Measurements from ENCODE around the gene ZBTB7A. TPM values are rescaled to one million over a fixed set of nuclear protein-coding genes. Genes with fewer than 3 reads are reported as not detected.
"Not testable (repeated sequence)": the region's sequence is repeated elsewhere in the genome, so short reads cannot be mapped to it uniquely, and the experiment has no call there.

Gene ZBTB7A
- total RNA-seq, 1 donor from 2014 or later, result 39.9 TPM

- Mint-ChIP-seq H3K27ac (no peak overlapping the region), H3K4me3 (ENCODE audit: low read depth) (no peak overlapping the region), H3K4me1 (ENCODE audit: low read depth) (no peaks in the 10 kb centered on the region), H3K36me3 (ENCODE audit: low read depth) (peaks cover 26% of the 10 kb centered on the region), H3K27me3 (ENCODE audit: low read depth) (no peaks in the 10 kb centered on the region), H3K9me3 (no peaks in the 10 kb centered on the region)
- DNase-seq (ENCODE audit: low spot score), result no peak
- intact Hi-C loops (cut with micrococcal nuclease), result no loop called here
Measured at GRCh38 chr19:4016486-4016885, 50.2 kb downstream of the ZBTB7A start.

GRCh38 chr19:4015705-4016402 lies 50.8 kb downstream of the ZBTB7A start:
- H3K27me3 Mint-ChIP-seq (ENCODE audit: low read depth), result no peaks in the 10 kb centered on the region
- H3K4me3 Mint-ChIP-seq (ENCODE audit: low read depth), result no peak overlapping the region
- no peak overlapping the region for H3K27ac Mint-ChIP-seq
- DNase-seq (ENCODE audit: low spot score), result no peak
- peaks cover 28% of the 10 kb centered on the region for H3K36me3 Mint-ChIP-seq (ENCODE audit: low read depth)
- no peaks in the 10 kb centered on the region for H3K4me1 Mint-ChIP-seq (ENCODE audit: low read depth)
- intact Hi-C loops (cut with micrococcal nuclease), result no loop called here
- H3K9me3 Mint-ChIP-seq, result no peaks in the 10 kb centered on the region

GRCh38 chr19:4014541-4015491 lies 51.9 kb downstream of the ZBTB7A start:
- Mint-ChIP-seq H3K4me1 (ENCODE audit: low read depth) (no peaks in the 10 kb centered on the region), H3K9me3 (no peaks in the 10 kb centered on the region), H3K27me3 (ENCODE audit: low read depth) (no peaks in the 10 kb centered on the region), H3K4me3 (ENCODE audit: low read depth) (no peak overlapping the region), H3K36me3 (ENCODE audit: low read depth) (peaks cover 28% of the 10 kb centered on the region), H3K27ac (no peak overlapping the region)
- peak; percentile 40 for DNase-seq (ENCODE audit: low spot score)
- intact Hi-C loops (cut with micrococcal nuclease), result no loop called here

GRCh38 chr19:4013886-4014540 lies 52.7 kb downstream of the ZBTB7A start:
- DNase-seq (ENCODE audit: low spot score), result no peak
- Mint-ChIP-seq H3K27ac (no peak overlapping the region), H3K4me3 (ENCODE audit: low read depth) (no peak overlapping the region), H3K27me3 (ENCODE audit: low read depth) (no peaks in the 10 kb centered on the region), H3K4me1 (ENCODE audit: low read depth) (peaks cover 2% of the 10 kb centered on the region), H3K36me3 (ENCODE audit: low read depth) (peaks cover 28% of the 10 kb centered on the region), H3K9me3 (no peaks in the 10 kb centered on the region)
- intact Hi-C loops (cut with micrococcal nuclease), result no loop called here

DNA sequence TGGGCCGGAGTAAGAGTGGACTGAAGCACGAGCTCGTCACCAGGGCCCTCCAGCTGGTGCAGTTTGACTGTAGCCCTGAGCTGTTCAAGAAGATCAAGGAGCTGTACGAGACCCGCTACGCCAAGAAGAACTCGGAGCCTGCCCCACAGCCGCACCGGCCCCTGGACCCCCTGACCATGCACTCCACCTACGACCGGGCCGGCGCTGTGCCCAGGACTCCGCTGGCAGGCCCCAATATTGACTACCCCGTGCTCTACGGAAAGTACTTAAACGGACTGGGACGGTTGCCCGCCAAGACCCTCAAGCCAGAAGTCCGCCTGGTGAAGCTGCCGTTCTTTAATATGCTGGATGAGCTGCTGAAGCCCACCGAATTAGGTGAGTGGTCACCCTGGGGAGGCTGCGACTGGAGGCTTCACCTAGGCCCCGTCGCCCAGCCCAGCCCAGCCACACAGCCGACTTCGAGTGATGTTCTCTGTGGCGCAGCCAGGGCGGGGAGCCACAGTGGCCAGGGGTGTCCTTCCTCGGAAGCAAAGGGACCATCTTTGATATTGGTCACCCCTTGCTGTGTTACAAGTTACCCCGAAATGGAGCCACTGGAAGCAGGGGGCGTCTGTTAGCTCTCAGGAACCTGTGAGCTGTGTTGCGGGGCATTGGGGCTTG lies 53.6 kb downstream of the ZBTB7A start:
- Mint-ChIP-seq H3K4me1 (ENCODE audit: low read depth) (peaks cover 8% of the 10 kb centered on the region), H3K9me3 (no peaks in the 10 kb centered on the region), H3K27ac (no peak overlapping the region), H3K36me3 (ENCODE audit: low read depth) (peaks cover 28% of the 10 kb centered on the region), H3K4me3 (ENCODE audit: low read depth) (no peak overlapping the region), H3K27me3 (ENCODE audit: low read depth) (no peaks in the 10 kb centered on the region)
- intact Hi-C loops (cut with micrococcal nuclease), result no loop called here
- DNase-seq (ENCODE audit: low spot score), result no peak

- DNase-seq (ENCODE audit: low spot score), result no peak
- no peak overlapping the region for H3K27ac Mint-ChIP-seq
- peaks cover 26% of the 10 kb centered on the region for H3K36me3 Mint-ChIP-seq (ENCODE audit: low read depth)
- H3K27me3 Mint-ChIP-seq (ENCODE audit: low read depth), result no peaks in the 10 kb centered on the region
- intact Hi-C loops (cut with micrococcal nuclease), result no loop called here
- no peak overlapping the region for H3K4me3 Mint-ChIP-seq (ENCODE audit: low read depth)
- H3K4me1 Mint-ChIP-seq (ENCODE audit: low read depth), result peaks cover 8% of the 10 kb centered on the region
- H3K9me3 Mint-ChIP-seq, result no peaks in the 10 kb centered on the region
Measured at GRCh38 chr19:4012092-4012974, 54.4 kb downstream of the ZBTB7A start.

DNA sequence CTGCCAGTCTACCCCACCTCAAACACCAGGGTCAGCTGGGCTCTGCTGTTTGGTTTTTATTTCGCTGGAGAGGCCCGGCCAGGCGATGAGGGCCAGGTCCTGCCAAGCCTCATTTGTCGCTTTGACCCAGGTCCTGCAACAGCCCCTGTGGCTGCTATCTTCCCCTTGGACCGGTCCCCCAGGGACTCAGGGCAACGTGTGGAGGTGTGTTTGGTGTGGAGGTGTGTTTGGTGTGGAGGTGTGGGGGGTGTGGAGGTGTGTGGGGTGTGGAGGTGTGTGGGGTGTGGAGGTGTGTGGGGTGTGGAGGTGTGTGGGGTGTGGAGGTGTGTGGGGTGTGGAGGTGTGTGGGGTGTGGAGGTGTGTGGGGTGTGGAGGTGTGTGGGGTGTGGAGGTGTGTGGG lies 55.3 kb downstream of the ZBTB7A start:
- H3K27ac Mint-ChIP-seq; H3K9me3 Mint-ChIP-seq; H3K4me1 Mint-ChIP-seq (ENCODE audit: low read depth); H3K27me3 Mint-ChIP-seq (ENCODE audit: low read depth); intact Hi-C loops (cut with micrococcal nuclease); DNase-seq (ENCODE audit: low spot score): not testable (repeated sequence)
- Mint-ChIP-seq H3K36me3 (ENCODE audit: low read depth) (peaks cover 24% of the 10 kb centered on the region), H3K4me3 (ENCODE audit: low read depth) (peak overlapping the region; percentile 45)

DNA sequence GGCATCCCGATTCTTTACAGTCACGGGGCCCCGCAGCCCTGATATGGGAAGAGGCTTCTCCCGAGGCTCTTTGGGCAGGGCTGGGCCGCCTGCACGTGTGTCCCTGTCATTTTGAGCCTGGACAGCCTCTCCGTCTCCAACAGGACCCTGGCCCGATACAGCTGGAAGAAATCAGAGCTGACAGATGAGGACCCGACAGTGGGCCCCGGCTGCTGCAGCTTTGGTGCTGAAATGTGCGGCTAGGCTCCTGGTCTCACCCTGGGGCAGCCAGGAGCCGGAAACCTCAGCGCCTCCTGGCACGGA lies 55.9 kb downstream of the ZBTB7A start:
- peaks cover 8% of the 10 kb centered on the region for H3K4me1 Mint-ChIP-seq (ENCODE audit: low read depth)
- H3K27ac Mint-ChIP-seq, result no peak overlapping the region
- no peaks in the 10 kb centered on the region for H3K27me3 Mint-ChIP-seq (ENCODE audit: low read depth)
- peaks cover 24% of the 10 kb centered on the region for H3K36me3 Mint-ChIP-seq (ENCODE audit: low read depth)
- H3K4me3 Mint-ChIP-seq (ENCODE audit: low read depth), result no peak overlapping the region
- DNase-seq (ENCODE audit: low spot score), result no peak
- intact Hi-C loops (cut with micrococcal nuclease), result no loop called here
- H3K9me3 Mint-ChIP-seq, result no peaks in the 10 kb centered on the region

DNA sequence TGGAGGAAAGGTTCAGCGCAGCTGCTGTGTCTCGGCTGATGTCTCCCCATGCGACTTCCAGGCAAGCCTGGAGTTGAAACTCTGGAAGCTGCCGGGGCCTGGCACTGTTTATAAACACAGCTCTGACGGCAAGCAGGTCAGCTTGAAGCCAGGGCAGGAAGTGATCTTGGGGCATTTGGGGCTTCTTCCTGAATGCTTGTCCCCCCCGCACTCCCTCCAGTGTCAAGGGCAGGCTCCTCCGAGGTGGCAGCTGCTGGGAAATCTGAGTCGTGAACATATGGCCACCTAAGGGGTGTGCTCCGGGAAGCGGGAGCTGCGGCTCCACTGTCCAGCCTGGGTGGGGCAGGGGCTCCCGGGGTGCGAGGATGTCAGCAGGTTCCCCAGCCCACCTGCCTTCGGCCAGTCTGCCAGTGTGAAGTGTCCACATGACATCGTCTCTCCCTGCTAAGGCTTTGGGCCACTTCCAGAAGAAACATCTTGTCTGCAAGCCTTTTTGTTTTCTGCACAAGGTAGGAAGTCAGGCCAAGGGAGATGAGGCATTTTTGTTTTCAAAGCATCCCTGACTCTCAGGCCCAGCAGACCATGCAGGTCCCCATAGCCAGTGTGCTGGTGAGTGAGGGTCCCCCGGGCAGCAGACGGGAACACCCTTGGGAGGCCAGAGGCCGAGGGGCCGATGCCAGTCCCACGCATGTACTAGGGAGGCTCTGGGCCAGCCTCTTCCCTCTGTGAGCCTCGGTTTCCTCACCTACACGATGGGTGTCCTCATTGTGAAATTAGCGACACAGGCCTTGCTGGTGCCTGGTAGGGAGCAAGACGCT lies 56.5 kb downstream of the ZBTB7A start:
- Mint-ChIP-seq H3K4me3 (ENCODE audit: low read depth) (peak overlapping the region; percentile 86), H3K4me1 (ENCODE audit: low read depth) (peaks cover 8% of the 10 kb centered on the region), H3K9me3 (no peaks in the 10 kb centered on the region), H3K36me3 (ENCODE audit: low read depth) (peaks cover 24% of the 10 kb centered on the region), H3K27me3 (ENCODE audit: low read depth) (no peaks in the 10 kb centered on the region), H3K27ac (no peak overlapping the region)
- intact Hi-C loops (cut with micrococcal nuclease), result loop anchor here (5.0 to 10.0 kb wide), 2 partner anchors 57 to 115 kb away; partner anchors contain the start of genes MAP2K2 and ZBTB7A
- DNase-seq (ENCODE audit: low spot score), result no peak

DNA sequence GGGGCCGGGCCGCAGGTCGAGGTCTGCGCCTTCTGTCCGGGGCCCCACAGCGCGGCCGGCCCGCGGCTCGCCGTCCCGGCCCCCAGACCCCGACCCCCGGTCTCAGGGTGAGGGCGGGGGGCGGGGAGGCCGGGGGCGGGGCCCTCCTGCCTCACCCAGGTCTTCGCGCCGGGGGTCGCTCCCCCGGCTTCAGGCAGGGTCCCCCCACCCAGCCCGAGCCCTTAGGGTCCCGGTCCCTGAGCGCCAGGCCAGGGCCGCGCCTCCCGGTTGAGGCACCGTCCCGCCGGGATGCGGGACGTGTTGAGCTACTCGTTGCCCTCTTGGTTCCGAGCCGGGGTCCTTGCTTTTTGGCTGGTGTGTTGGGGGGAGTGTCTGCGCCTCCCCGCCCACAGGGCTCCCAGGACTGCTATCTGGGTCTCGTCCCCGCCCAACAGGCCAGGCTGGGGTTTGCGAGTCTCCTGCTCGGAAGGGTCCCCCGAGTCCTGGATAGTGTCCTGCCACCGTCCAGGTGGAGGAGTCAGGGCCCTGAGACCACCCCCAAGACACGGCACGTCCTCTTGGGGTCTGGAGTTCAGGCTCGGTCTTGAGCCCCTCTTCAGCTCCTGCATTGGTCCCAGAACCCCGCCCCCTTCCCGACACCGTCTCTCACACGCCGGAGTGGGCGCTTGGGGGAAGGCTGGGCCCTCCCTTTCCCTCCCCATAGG lies 58.7 kb downstream of the ZBTB7A start:
- H3K9me3 Mint-ChIP-seq, result no peaks in the 10 kb centered on the region
- intact Hi-C loops (cut with micrococcal nuclease), result loop anchor here (1.0 to 10.0 kb wide), 5 partner anchors 18 to 174 kb away; partner anchors contain the start of genes ANKRD24, EEF2, MAP2K2 and SIRT6
- peak overlapping the region; percentile 72 for H3K27ac Mint-ChIP-seq
- no peaks in the 10 kb centered on the region for H3K27me3 Mint-ChIP-seq (ENCODE audit: low read depth)
- H3K4me3 Mint-ChIP-seq (ENCODE audit: low read depth), result peak overlapping the region; percentile 86
- H3K4me1 Mint-ChIP-seq (ENCODE audit: low read depth), result peaks cover 8% of the 10 kb centered on the region
- DNase-seq (ENCODE audit: low spot score), result no peak
- H3K36me3 Mint-ChIP-seq (ENCODE audit: low read depth), result peaks cover 14% of the 10 kb centered on the region
